Muscle layer of colon (tissue), 2 donors: ENCODE data around the gene FLT1.

Experiments used
- H3K27ac ChIP-seq: one replicate; pipeline ENCODE4 v1.7.0; 2013; ENCODE audit warnings: low read depth, mild to moderate bottlenecking, low read length, moderate library complexity
- H3K27me3 ChIP-seq, 2 donors: one replicate each; pipeline ENCODE4 v1.7.0; 2013; ENCODE audit warnings: low read length in 2 of 2, mild to moderate bottlenecking in 2 of 2; ENCODE audit not compliant: insufficient read depth in 2 of 2, control insufficient read depth in 1 of 2
- H3K36me3 ChIP-seq: one replicate; pipeline ENCODE4 v1.7.0; 2013; ENCODE audit warnings: mild to moderate bottlenecking, low read length; ENCODE audit not compliant: insufficient read depth
- H3K4me1 ChIP-seq: one replicate; pipeline ENCODE4 v1.7.0; 2013; ENCODE audit warnings: mild to moderate bottlenecking, low read length; ENCODE audit not compliant: insufficient read depth
- H3K4me3 ChIP-seq, 2 donors: one replicate each; pipeline ENCODE4 v1.7.0; 2013; ENCODE audit warnings: low read length in 2 of 2, low read depth in 1 of 2, mild to moderate bottlenecking in 1 of 2, moderate library complexity in 1 of 2
- H3K9ac ChIP-seq: one replicate; pipeline ENCODE4 v1.7.0; 2013; ENCODE audit warnings: low read length
- H3K9me3 ChIP-seq: one replicate; pipeline ENCODE4 v1.7.0; 2013; ENCODE audit warnings: mild to moderate bottlenecking, low read length
- donor health status: abdominal sarcoma.
- donor health status: Adenocarcinoma of cecum.

The FLT1 gene

GRCh38 chr13:28468023-28468915 lies 26.7 kb downstream of the FLT1 start:
- H3K27me3 ChIP-seq: no peaks in the 10 kb centered on the region
- no peaks in the 10 kb centered on the region for H3K36me3 ChIP-seq
- H3K9me3 ChIP-seq: no peaks in the 10 kb centered on the region
- no peak overlapping the region for H3K9ac ChIP-seq
- H3K4me1 ChIP-seq: no peaks in the 10 kb centered on the region
- H3K27ac ChIP-seq: no peak overlapping the region
- no peak overlapping the region for H3K4me3 ChIP-seq

- H3K27me3 ChIP-seq: no peaks in the 10 kb centered on the region
- H3K27ac ChIP-seq: no peak overlapping the region
- no peaks in the 10 kb centered on the region for H3K36me3 ChIP-seq
- H3K9ac ChIP-seq: no peak overlapping the region
- H3K9me3 ChIP-seq: no peaks in the 10 kb centered on the region
- no peak overlapping the region for H3K4me3 ChIP-seq
- H3K4me1 ChIP-seq: no peaks in the 10 kb centered on the region
These were observed 27.9 kb downstream of the FLT1 start for GRCh38 chr13:28467034-28467433.

GRCh38 chr13:28466151-28466550 lies 28.8 kb downstream of the FLT1 start:
- no peak overlapping the region for H3K27ac ChIP-seq
- no peaks in the 10 kb centered on the region for H3K27me3 ChIP-seq
- no peak overlapping the region for H3K4me3 ChIP-seq
- no peaks in the 10 kb centered on the region for H3K4me1 ChIP-seq
- no peak overlapping the region for H3K9ac ChIP-seq
- H3K36me3 ChIP-seq: no peaks in the 10 kb centered on the region
- H3K9me3 ChIP-seq: no peaks in the 10 kb centered on the region

- H3K27ac ChIP-seq: no peak overlapping the region
- H3K27me3 ChIP-seq: no peaks in the 10 kb centered on the region
- H3K4me3 ChIP-seq: no peak overlapping the region
- no peaks in the 10 kb centered on the region for H3K9me3 ChIP-seq
- H3K4me1 ChIP-seq: no peaks in the 10 kb centered on the region
- H3K36me3 ChIP-seq: no peaks in the 10 kb centered on the region
- H3K9ac ChIP-seq: no peak overlapping the region
These were observed 30.0 kb downstream of the FLT1 start for GRCh38 chr13:28464861-28465460.

GRCh38 chr13:28463481-28463880 lies 31.4 kb downstream of the FLT1 start:
- H3K9ac ChIP-seq: no peak overlapping the region
- no peaks in the 10 kb centered on the region for H3K4me1 ChIP-seq
- H3K27me3 ChIP-seq: no peaks in the 10 kb centered on the region
- H3K9me3 ChIP-seq: no peaks in the 10 kb centered on the region
- no peak overlapping the region for H3K4me3 ChIP-seq
- no peaks in the 10 kb centered on the region for H3K36me3 ChIP-seq
- H3K27ac ChIP-seq: no peak overlapping the region

GRCh38 chr13:28459911-28460310 lies 35.0 kb downstream of the FLT1 start:
- no peaks in the 10 kb centered on the region for H3K27me3 ChIP-seq
- H3K27ac ChIP-seq: no peak overlapping the region
- H3K9ac ChIP-seq: no peak overlapping the region

GRCh38 chr13:28458608-28459007 lies 36.3 kb downstream of the FLT1 start:
- H3K27me3 ChIP-seq: no peaks in the 10 kb centered on the region
- H3K4me1 ChIP-seq: no peaks in the 10 kb centered on the region
- no peaks in the 10 kb centered on the region for H3K36me3 ChIP-seq
- no peak overlapping the region for H3K9ac ChIP-seq
- no peaks in the 10 kb centered on the region for H3K9me3 ChIP-seq
- H3K27ac ChIP-seq: no peak overlapping the region
- H3K4me3 ChIP-seq: no peak overlapping the region

More at GRCh38 chr13:28459911-28460310, 35.0 kb downstream of the FLT1 start:
- Histone ChIP-seq H3K4me1 (no peaks in the 10 kb centered on the region), H3K9me3 (no peaks in the 10 kb centered on the region), H3K36me3 (no peaks in the 10 kb centered on the region), H3K4me3 (no peak overlapping the region)

GRCh38 chr13:28458051-28458450 lies 36.9 kb downstream of the FLT1 start:
- Histone ChIP-seq H3K4me1 (no peaks in the 10 kb centered on the region), H3K9ac (no peak overlapping the region), H3K9me3 (no peaks in the 10 kb centered on the region), H3K36me3 (no peaks in the 10 kb centered on the region), H3K4me3 (no peak overlapping the region), H3K27ac (no peak overlapping the region), H3K27me3 (no peaks in the 10 kb centered on the region)

- Histone ChIP-seq H3K9ac (no peak overlapping the region), H3K4me1 (no peaks in the 10 kb centered on the region), H3K27ac (no peak overlapping the region), H3K4me3 (no peak overlapping the region), H3K27me3 (no peaks in the 10 kb centered on the region), H3K36me3 (no peaks in the 10 kb centered on the region), H3K9me3 (no peaks in the 10 kb centered on the region)
These were observed 37.4 kb downstream of the FLT1 start for GRCh38 chr13:28457521-28457920.

GRCh38 chr13:28455580-28456194 lies 39.2 kb downstream of the FLT1 start:
- H3K27me3 ChIP-seq: no peaks in the 10 kb centered on the region
- no peak overlapping the region for H3K4me3 ChIP-seq
- H3K4me1 ChIP-seq: no peaks in the 10 kb centered on the region
- no peaks in the 10 kb centered on the region for H3K36me3 ChIP-seq
- no peaks in the 10 kb centered on the region for H3K9me3 ChIP-seq
- H3K9ac ChIP-seq: no peak overlapping the region
- H3K27ac ChIP-seq: no peak overlapping the region

GRCh38 chr13:28452755-28453154 lies 42.2 kb downstream of the FLT1 start:
- no peak overlapping the region for H3K9ac ChIP-seq
- no peaks in the 10 kb centered on the region for H3K9me3 ChIP-seq
- no peak overlapping the region for H3K27ac ChIP-seq
- no peaks in the 10 kb centered on the region for H3K36me3 ChIP-seq
- no peaks in the 10 kb centered on the region for H3K27me3 ChIP-seq
- H3K4me3 ChIP-seq: no peak overlapping the region
- no peaks in the 10 kb centered on the region for H3K4me1 ChIP-seq
